HepG2 (cell line): ENCODE measurements around the gene RBCK1. TPM values are rescaled to one million over a fixed set of nuclear protein-coding genes. Genes with fewer than 3 reads are reported as not detected.
A peak's percentile ranks its signal among the peaks of the same experiment; 100 is the strongest.

ENCODE experiments used
- CEBPB ChIP-seq: IDR thresholded peaks from 2 replicates; pipeline ENCODE4 v1.6.1; 2011; ENCODE audit warnings: low read depth, low read length, improper control_type of control experiment, borderline replicate concordance
- HNF4A ChIP-seq: sonication (generic); formaldehyde crosslinking; IDR thresholded peaks from 2 replicates; pipeline ENCODE4 v1.4.0; 2020; ENCODE audit warnings: missing genetic modification reagents
- MBNL3 ChIP-seq: fragments of 250-450 bp; sonication (Bioruptor Pico); conservative IDR thresholded peaks from 2 replicates; pipeline ENCODE4 v1.8.0; 2022; ENCODE audit warnings: mild to moderate bottlenecking, inconsistent platforms
- MTA3 ChIP-seq: sonication (generic); formaldehyde crosslinking; IDR thresholded peaks from 2 replicates; pipeline ENCODE4 v1.4.0; 2020; ENCODE audit warnings: missing genetic modification reagents
- MZF1 ChIP-seq: sonication (generic); formaldehyde crosslinking; IDR thresholded peaks from 2 replicates; pipeline ENCODE4 v1.8.1; 2023; ENCODE audit warnings: mild to moderate bottlenecking, missing genetic modification reagents, borderline replicate concordance
- POLR2G ChIP-seq: fragments of 200-400 bp; formaldehyde crosslinking; IDR thresholded peaks from 2 replicates; pipeline ENCODE4 v1.6.1; 2018; ENCODE audit warnings: mild to moderate bottlenecking, low read depth, low read length, moderate library complexity
- SRY ChIP-seq: sonication (generic); formaldehyde crosslinking; IDR thresholded peaks from 2 replicates; pipeline ENCODE4 v1.8.0; 2022; ENCODE audit warnings: mild to moderate bottlenecking, missing genetic modification reagents
- U2AF2 ChIP-seq: fragments of 200-400 bp; formaldehyde crosslinking; IDR thresholded peaks from 2 replicates; pipeline ENCODE4 v1.6.1; 2017; ENCODE audit warnings: low read depth, mild to moderate bottlenecking, low read length
- YY1 ChIP-seq: IDR thresholded peaks from 2 replicates; pipeline ENCODE4 v1.6.1; 2011; ENCODE audit warnings: low read length, low read depth, moderate library complexity, mild to moderate bottlenecking; ENCODE audit not compliant: insufficient read depth, insufficient replicate concordance
- ZBTB39 ChIP-seq: sonication (generic); formaldehyde crosslinking; IDR thresholded peaks from 2 replicates; pipeline ENCODE4 v1.5.0; 2020; ENCODE audit warnings: missing genetic modification reagents
- ZMAT3 ChIP-seq: sonication (generic); formaldehyde crosslinking; conservative IDR thresholded peaks from 2 replicates; pipeline ENCODE4 v1.7.0; 2021; ENCODE audit warnings: missing genetic modification reagents
- ZNF234 ChIP-seq: sonication (generic); formaldehyde crosslinking; conservative IDR thresholded peaks from 2 replicates; pipeline ENCODE4 v1.5.1; 2020; ENCODE audit warnings: mild to moderate bottlenecking, missing genetic modification reagents
- ZNF335 ChIP-seq: sonication (generic); formaldehyde crosslinking; IDR thresholded peaks from 2 replicates; pipeline ENCODE4 v1.4.0; 2020; ENCODE audit warnings: missing genetic modification reagents
- ZNF468 ChIP-seq: sonication (generic); formaldehyde crosslinking; IDR thresholded peaks from 2 replicates; pipeline ENCODE4 v1.8.0; 2022; ENCODE audit warnings: mild to moderate bottlenecking, moderate library complexity, missing genetic modification reagents
- ZNF546 ChIP-seq: sonication (generic); formaldehyde crosslinking; conservative IDR thresholded peaks from 2 replicates; pipeline ENCODE4 v1.8.1; 2023; ENCODE audit warnings: mild to moderate bottlenecking, missing genetic modification reagents
- ZNF563 ChIP-seq: sonication (generic); formaldehyde crosslinking; IDR thresholded peaks from 2 replicates; pipeline ENCODE4 v1.8.0; 2022; ENCODE audit warnings: mild to moderate bottlenecking, moderate library complexity, missing genetic modification reagents
- ZSCAN29 ChIP-seq: sonication (generic); formaldehyde crosslinking; conservative IDR thresholded peaks from 2 replicates; pipeline ENCODE4 v1.4.0; 2020; ENCODE audit warnings: mild to moderate bottlenecking, missing genetic modification reagents
- polyA plus RNA-seq, 8 experiments: library from polyadenylated mRNA; depleted of rRNA in 3 of 8; stranded (reverse) in 7 of 8; unstranded in 1 of 8; fragments of >200 nt; fragmentation: Illumina TruSeq in 4 of 8; extraction: Trizol in 4 of 8; gene quantifications; 2 replicates each; pipeline versions ENCODE4 v1.2.1 to v1.2.3, GENCODE V29; 2011 to 2016; ENCODE audit warnings: low read depth in 4 of 8, missing spikeins in 1 of 8, mixed read lengths in 1 of 8; ENCODE audit not compliant: insufficient read depth in 1 of 8
- total RNA-seq, 5 experiments: library from RNA; depleted of rRNA; stranded (reverse); fragments of >200 nt; fragmentation: Illumina TruSeq; extraction: Trizol; gene quantifications; 2 replicates each; pipeline ENCODE4 v1.2.3, GENCODE V29; 2016; ENCODE audit warnings: low read depth in 1 of 5
- TF ChIP-seq, protein P1 (sequence below): sonication (generic); formaldehyde crosslinking; IDR thresholded peaks from 2 replicates; pipeline ENCODE4 v1.9.0; 2022; ENCODE audit warnings: missing genetic modification reagents, mild to moderate bottlenecking, borderline replicate concordance
- TF ChIP-seq, protein P2 (sequence below): sonication (generic); formaldehyde crosslinking; IDR thresholded peaks from 2 replicates; pipeline ENCODE4 v1.5.0; 2020; ENCODE audit warnings: mild to moderate bottlenecking, missing genetic modification reagents
- TF ChIP-seq, protein P3 (sequence below): sonication (generic); formaldehyde crosslinking; IDR thresholded peaks from 2 replicates; pipeline ENCODE4 v1.8.1; 2023; ENCODE audit warnings: mild to moderate bottlenecking, missing genetic modification reagents, borderline replicate concordance
- TF ChIP-seq, protein P4 (sequence below): sonication (generic); formaldehyde crosslinking; IDR thresholded peaks from 2 replicates; pipeline ENCODE4 v1.8.0; 2023; ENCODE audit warnings: mild to moderate bottlenecking, missing genetic modification reagents
- TF ChIP-seq, protein P5 (sequence below): sonication (generic); formaldehyde crosslinking; IDR thresholded peaks from 2 replicates; pipeline ENCODE4 v1.4.0; 2020; ENCODE audit warnings: missing genetic modification reagents

Gene RBCK1
- total and polyA plus RNA-seq, 2 of the 13 experiments (the other 11 are each of a cell fraction or from before 2014, with no cell fraction given), result 149 to 215 TPM

DNA sequence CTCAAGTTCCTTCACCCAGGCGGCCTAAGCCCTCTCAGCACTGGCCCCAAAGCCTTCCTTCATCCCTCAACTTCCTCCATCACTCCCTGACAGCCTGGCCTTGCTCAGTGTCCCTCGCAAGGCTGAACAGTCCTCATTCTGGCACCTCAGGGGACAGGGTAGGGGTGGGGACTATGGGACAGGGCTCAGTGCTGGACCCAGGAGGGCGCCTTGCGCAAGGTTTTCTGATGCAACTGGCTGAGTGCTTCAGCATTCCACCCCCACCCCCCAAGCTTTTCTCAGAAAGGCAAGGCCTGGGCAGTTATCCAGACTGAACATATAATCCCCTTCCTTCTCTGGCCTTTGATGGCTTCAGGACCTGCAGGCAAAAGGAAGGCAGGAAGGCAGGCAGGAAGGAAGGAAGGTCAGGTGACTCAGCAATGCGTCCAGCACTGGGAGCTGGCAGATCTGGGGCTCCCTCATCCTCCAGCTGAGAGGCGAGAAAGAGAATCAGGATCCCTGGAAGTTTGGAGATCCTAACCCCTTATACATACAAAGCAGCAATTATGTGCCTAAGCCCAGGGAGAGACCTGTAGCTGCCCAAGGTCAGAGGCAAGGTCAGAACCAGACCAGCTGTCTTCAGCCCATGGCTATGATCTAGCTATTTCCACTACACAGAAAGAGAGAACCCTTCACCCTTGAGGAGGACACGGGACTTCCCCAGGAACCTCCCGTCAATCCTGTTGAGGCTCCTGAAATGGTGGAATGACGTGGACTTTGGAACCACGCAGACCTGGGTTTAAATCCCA lies 36.1 kb upstream of the RBCK1 start (continued):
- TF ChIP-seq MBNL3 (CRISPR knock-in tag), result no peak
- TF ChIP-seq YY1, result peak; percentile 63
- TF ChIP-seq, protein P1, sequence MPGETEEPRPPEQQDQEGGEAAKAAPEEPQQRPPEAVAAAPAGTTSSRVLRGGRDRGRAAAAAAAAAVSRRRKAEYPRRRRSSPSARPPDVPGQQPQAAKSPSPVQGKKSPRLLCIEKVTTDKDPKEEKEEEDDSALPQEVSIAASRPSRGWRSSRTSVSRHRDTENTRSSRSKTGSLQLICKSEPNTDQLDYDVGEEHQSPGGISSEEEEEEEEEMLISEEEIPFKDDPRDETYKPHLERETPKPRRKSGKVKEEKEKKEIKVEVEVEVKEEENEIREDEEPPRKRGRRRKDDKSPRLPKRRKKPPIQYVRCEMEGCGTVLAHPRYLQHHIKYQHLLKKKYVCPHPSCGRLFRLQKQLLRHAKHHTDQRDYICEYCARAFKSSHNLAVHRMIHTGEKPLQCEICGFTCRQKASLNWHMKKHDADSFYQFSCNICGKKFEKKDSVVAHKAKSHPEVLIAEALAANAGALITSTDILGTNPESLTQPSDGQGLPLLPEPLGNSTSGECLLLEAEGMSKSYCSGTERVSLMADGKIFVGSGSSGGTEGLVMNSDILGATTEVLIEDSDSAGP (CRISPR knock-in tag), result peak; percentile 95
- TF ChIP-seq, protein P2, sequence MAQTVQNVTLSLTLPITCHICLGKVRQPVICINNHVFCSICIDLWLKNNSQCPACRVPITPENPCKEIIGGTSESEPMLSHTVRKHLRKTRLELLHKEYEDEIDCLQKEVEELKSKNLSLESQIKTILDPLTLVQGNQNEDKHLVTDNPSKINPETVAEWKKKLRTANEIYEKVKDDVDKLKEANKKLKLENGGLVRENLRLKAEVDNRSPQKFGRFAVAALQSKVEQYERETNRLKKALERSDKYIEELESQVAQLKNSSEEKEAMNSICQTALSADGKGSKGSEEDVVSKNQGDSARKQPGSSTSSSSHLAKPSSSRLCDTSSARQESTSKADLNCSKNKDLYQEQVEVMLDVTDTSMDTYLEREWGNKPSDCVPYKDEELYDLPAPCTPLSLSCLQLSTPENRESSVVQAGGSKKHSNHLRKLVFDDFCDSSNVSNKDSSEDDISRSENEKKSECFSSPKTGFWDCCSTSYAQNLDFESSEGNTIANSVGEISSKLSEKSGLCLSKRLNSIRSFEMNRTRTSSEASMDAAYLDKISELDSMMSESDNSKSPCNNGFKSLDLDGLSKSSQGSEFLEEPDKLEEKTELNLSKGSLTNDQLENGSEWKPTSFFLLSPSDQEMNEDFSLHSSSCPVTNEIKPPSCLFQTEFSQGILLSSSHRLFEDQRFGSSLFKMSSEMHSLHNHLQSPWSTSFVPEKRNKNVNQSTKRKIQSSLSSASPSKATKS (CRISPR knock-in tag), result peak; percentile 93; the same call in 1 of the 2 replicates
- TF ChIP-seq, protein P3, sequence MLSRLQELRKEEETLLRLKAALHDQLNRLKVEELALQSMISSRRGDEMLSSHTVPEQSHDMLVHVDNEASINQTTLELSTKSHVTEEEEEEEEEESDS (CRISPR knock-in tag), result no peak
- no peak for TF ChIP-seq ZNF468
- TF ChIP-seq ZNF335, result peak; percentile 95
- no peak for TF ChIP-seq ZMAT3 (CRISPR knock-in tag)
- TF ChIP-seq U2AF2, result peak; percentile 27; the same call in 1 of the 2 replicates
- no peak for TF ChIP-seq MZF1 (CRISPR knock-in tag)
- TF ChIP-seq ZSCAN29 (CRISPR knock-in tag), result peak; percentile 97
- TF ChIP-seq SRY (CRISPR knock-in tag), result no peak
- TF ChIP-seq, protein P4, sequence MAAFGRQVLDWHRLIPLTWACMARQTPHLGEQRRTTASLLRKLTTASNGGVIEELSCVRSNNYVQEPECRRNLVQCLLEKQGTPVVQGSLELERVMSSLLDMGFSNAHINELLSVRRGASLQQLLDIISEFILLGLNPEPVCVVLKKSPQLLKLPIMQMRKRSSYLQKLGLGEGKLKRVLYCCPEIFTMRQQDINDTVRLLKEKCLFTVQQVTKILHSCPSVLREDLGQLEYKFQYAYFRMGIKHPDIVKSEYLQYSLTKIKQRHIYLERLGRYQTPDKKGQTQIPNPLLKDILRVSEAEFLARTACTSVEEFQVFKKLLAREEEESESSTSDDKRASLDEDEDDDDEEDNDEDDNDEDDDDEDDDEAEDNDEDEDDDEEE, result 0 out of 2 replicates have a peak, but pooled peaks have one; percentile 30
- TF ChIP-seq ZNF546, result peak; percentile 90; the same call in 1 of the 2 replicates
- no peak for TF ChIP-seq ZNF234
- TF ChIP-seq HNF4A (CRISPR knock-in tag), result peak; percentile 98
- peak; percentile 100 for TF ChIP-seq CEBPB
- TF ChIP-seq MTA3, result no peak
- TF ChIP-seq POLR2G, result peak; percentile 92
- peak; percentile 97 for TF ChIP-seq ZBTB39 (CRISPR knock-in tag)
- TF ChIP-seq, protein P5, sequence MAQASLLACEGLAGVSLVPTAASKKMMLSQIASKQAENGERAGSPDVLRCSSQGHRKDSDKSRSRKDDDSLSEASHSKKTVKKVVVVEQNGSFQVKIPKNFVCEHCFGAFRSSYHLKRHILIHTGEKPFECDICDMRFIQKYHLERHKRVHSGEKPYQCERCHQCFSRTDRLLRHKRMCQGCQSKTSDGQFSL (CRISPR knock-in tag), result peak; percentile 92
- TF ChIP-seq ZNF563 (CRISPR knock-in tag), result peak; percentile 95; the same call in 1 of the 2 replicates
